ENCODE results near the gene ADORA2A. TPM values are rescaled to one million over a fixed set of nuclear protein-coding genes. Genes with fewer than 3 reads are reported as not detected.

Gene ADORA2A
- polyA plus RNA-seq, 1 donor (not counting 4 experiments of a cell fraction or from before 2014, with no cell fraction given): 0.20 TPM

GRCh38 chr22:24426436-24426835, 963 bp upstream of the ADORA2A start:
- Histone ChIP-seq H3K9ac (ENCODE audit: control insufficient read depth, extremely low read depth, insufficient read depth, low read length) (no peak overlapping the region), H3K4me2 (ENCODE audit: control insufficient read depth, extremely low read depth, insufficient read depth, low read depth, low read length) (no peak overlapping the region), H2AFZ (ENCODE audit: control insufficient read depth, low read length) (no peak overlapping the region), H3K9me1 (ENCODE audit: control insufficient read depth, extremely low read depth, insufficient read depth, low read length) (no peaks in the 10 kb centered on the region), H3K9me3 (ENCODE audit: control insufficient read depth, low read depth, low read length) (no peaks in the 10 kb centered on the region), H3K36me3 (ENCODE audit: control insufficient read depth in 2 of 2, extremely low read depth in 1 of 2, insufficient read depth in 2 of 2, low read length in 2 of 2) (no peaks in the 10 kb centered on the region), H3K4me3 (ENCODE audit: control insufficient read depth in 2 of 3, extremely low read depth in 1 of 3, insufficient read depth in 2 of 3, low read depth in 1 of 3, low read length in 3 of 3) (no peak overlapping the region), H3K27ac (ENCODE audit: control insufficient read depth, insufficient read depth, low read length) (no peak overlapping the region), H4K20me1 (ENCODE audit: control insufficient read depth, extremely low read depth, insufficient read depth, low read length) (no peaks in the 10 kb centered on the region), H3K27me3 (ENCODE audit: control insufficient read depth, extremely low read depth, insufficient read depth, low read length) (peaks cover 37% of the 10 kb centered on the region), H3K4me1 (ENCODE audit: control insufficient read depth, extremely low read depth, insufficient read depth, low read length) (peaks cover 18% of the 10 kb centered on the region), H3K79me2 (ENCODE audit: control insufficient read depth, insufficient read depth, low read length) (no peaks in the 10 kb centered on the region)
- TF ChIP-seq EZH2 (IDR thresholded peaks at IDR 0.05; ENCODE audit: low read length): peak; percentile 14
- TF ChIP-seq, protein P1, sequence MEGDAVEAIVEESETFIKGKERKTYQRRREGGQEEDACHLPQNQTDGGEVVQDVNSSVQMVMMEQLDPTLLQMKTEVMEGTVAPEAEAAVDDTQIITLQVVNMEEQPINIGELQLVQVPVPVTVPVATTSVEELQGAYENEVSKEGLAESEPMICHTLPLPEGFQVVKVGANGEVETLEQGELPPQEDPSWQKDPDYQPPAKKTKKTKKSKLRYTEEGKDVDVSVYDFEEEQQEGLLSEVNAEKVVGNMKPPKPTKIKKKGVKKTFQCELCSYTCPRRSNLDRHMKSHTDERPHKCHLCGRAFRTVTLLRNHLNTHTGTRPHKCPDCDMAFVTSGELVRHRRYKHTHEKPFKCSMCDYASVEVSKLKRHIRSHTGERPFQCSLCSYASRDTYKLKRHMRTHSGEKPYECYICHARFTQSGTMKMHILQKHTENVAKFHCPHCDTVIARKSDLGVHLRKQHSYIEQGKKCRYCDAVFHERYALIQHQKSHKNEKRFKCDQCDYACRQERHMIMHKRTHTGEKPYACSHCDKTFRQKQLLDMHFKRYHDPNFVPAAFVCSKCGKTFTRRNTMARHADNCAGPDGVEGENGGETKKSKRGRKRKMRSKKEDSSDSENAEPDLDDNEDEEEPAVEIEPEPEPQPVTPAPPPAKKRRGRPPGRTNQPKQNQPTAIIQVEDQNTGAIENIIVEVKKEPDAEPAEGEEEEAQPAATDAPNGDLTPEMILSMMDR (optimal IDR thresholded peaks at IDR 0.05 in 1 of 3, IDR thresholded peaks at IDR 0.05 in 1 of 3, conservative IDR thresholded peaks at IDR 0.05 in 1 of 3; ENCODE audit: extremely low read depth in 1 of 3, insufficient read depth in 2 of 3, low read length in 3 of 3): no peak
- FAIRE-seq (no peak), DNase-seq (ENCODE audit: low read depth, low spot score) (no peak)
- dilution Hi-C loops (cut with MboI; ENCODE audit: extremely low pct_ligation_motif_present, low sequenced_read_pairs): no loop called here

GRCh38 chr22:24426851-24427499, 424 bp upstream of the ADORA2A start:
- H2AFZ ChIP-seq (ENCODE audit: control insufficient read depth, low read length): no peak overlapping the region
- H3K79me2 ChIP-seq (ENCODE audit: control insufficient read depth, insufficient read depth, low read length): no peaks in the 10 kb centered on the region
- H3K9me3 ChIP-seq (ENCODE audit: control insufficient read depth, low read depth, low read length): no peaks in the 10 kb centered on the region
- H3K4me2 ChIP-seq (ENCODE audit: control insufficient read depth, extremely low read depth, insufficient read depth, low read depth, low read length): no peak overlapping the region
- H3K9ac ChIP-seq (ENCODE audit: control insufficient read depth, extremely low read depth, insufficient read depth, low read length): no peak overlapping the region
- no peak overlapping the region for H3K27ac ChIP-seq (ENCODE audit: control insufficient read depth, insufficient read depth, low read length)
- no peak for TF ChIP-seq EZH2 (IDR thresholded peaks at IDR 0.05; ENCODE audit: low read length)
- TF ChIP-seq, protein P1 (optimal IDR thresholded peaks at IDR 0.05 in 1 of 3, IDR thresholded peaks at IDR 0.05 in 1 of 3, conservative IDR thresholded peaks at IDR 0.05 in 1 of 3; ENCODE audit: extremely low read depth in 1 of 3, insufficient read depth in 2 of 3, low read length in 3 of 3): no peak
- peaks cover 37% of the 10 kb centered on the region for H3K27me3 ChIP-seq (ENCODE audit: control insufficient read depth, extremely low read depth, insufficient read depth, low read length)
- peaks cover 23% of the 10 kb centered on the region for H3K4me1 ChIP-seq (ENCODE audit: control insufficient read depth, extremely low read depth, insufficient read depth, low read length)
- dilution Hi-C loops (cut with MboI; ENCODE audit: extremely low pct_ligation_motif_present, low sequenced_read_pairs): no loop called here
- no peaks in the 10 kb centered on the region for H3K36me3 ChIP-seq (ENCODE audit: control insufficient read depth in 2 of 2, extremely low read depth in 1 of 2, insufficient read depth in 2 of 2, low read length in 2 of 2)
- no peaks in the 10 kb centered on the region for H3K9me1 ChIP-seq (ENCODE audit: control insufficient read depth, extremely low read depth, insufficient read depth, low read length)
- DNase-seq (ENCODE audit: low read depth, low spot score) (no peak), FAIRE-seq (no peak)
- H3K4me3 ChIP-seq (ENCODE audit: control insufficient read depth in 2 of 3, extremely low read depth in 1 of 3, insufficient read depth in 2 of 3, low read depth in 1 of 3, low read length in 3 of 3): no peak overlapping the region
- no peaks in the 10 kb centered on the region for H4K20me1 ChIP-seq (ENCODE audit: control insufficient read depth, extremely low read depth, insufficient read depth, low read length)
